HG03378 (cell line): Measurements from ENCODE around the gene NR2E1.

Source experiments
- ATAC-seq: cut with Tn5 transposase; IDR thresholded peaks from one replicate; pipeline ENCODE4 v1.9.1; 2021; ENCODE audit warnings: mild to moderate bottlenecking, moderate library complexity; ENCODE audit not compliant: unreplicated experiment

The NR2E1 gene

DNA sequence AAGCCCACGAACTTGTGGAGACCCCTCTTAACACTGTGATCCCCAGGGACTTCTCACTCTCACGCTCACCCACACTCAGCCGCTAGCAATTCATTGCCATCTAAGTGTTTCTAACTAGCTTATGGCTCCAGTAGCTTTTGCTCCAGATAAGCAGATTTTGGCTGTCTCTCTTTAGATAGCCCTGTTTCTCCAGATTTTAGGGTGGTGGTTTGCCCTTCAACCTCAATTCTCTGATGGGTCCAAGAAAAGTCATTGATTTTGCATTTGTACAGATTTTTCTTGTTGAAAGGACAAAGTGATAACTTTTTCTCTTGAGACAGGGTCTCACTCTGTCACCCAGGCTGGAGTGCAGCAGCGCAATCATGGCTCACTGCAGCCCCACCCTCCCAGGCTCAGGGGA is 41.2 kb downstream of the NR2E1 start:
- ATAC-seq: no peak

DNA sequence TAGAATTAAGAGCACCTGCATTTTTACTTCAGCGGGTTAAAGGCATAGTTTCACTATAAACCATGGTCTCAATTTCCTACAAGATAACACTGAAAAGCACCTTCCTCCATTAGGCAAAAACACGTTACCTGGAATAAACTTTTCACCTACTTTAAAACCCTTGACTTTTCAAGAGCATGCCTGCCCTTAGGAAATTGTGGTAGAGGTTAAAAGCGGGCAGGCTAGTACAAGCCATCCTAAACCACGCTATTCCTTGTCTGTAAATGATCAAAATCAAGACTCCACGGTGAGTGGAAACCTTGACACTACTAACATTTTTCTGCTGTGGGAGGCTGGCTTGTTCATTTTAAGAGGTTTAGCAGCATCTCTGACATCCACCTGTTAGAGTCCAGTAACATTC is 43.9 kb downstream of the NR2E1 start:
- ATAC-seq: no peak

DNA sequence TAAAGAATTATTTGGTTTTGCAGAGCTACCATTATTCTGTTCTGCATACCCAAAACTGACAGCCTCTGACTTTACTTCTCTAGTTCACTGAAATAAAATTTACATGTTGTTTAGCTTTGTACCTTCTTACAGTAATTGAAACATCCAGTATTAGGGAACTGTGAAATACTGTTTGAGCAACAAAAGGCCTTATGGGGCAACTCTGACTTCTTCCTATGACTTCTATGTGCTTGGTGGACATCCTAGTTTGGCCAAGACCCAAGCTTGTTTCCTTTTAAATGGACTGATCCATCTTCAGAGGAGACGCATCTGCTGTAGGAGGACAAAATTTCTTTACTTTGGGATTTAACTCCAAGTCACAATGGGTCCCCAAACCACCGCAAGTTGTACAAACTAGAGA is 44.7 kb downstream of the NR2E1 start:
- no peak for ATAC-seq

DNA sequence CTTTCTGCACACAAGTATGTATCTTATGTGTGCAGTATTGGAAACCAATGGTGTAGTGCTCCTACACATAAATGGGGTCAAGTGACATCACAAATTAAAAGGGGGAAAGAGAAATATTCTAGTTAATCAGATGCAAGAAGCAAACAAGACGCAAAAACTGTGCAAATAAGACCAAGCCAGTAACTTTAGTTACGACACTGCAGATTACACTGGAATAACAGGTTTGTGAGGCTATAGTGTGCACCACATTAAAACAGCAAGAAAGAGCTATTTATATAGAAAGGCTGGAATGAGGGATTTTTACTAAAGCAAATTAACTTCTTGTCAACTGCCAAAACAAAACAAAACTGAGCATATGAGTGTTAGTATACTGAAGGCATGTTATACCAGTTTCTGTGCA is 45.8 kb downstream of the NR2E1 start:
- ATAC-seq: no peak

DNA sequence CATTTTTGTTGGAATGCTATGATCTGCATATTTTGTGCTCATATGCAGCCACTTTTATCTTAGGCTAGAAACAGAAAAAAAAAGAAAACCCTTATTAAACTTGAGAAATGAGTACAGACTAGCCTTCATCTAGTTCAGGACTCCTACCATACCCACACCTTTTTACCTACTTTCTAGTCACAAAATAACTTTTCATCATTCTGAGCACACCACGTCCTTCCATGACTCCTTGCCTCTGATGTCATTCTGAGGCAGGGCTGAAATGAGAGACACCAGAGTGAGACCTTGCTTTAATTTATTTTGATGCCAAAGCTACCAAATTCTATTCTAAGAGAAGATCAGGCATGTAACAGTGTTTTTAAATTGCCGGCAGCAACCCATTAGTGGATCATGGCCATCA is 56.2 kb downstream of the NR2E1 start:
- ATAC-seq: no peak

DNA sequence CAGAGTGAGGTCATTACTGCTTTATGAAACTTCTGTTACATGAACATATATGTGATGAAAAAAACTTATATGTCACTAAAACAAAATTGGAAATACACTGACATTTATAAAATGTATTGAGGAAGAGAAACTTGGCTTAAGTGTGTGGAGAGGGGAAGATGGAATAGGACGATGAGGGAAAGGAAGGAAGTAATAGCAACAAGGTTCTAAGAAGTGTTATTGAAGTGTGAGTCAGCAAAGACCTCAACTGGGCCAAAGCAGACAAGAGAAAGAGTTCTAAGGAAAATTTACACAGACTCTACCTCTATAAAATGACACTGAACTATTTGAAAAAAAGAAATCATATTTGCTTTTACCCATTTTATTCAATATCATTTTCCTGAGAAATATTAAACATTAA is 56.7 kb downstream of the NR2E1 start:
- no peak for ATAC-seq

DNA sequence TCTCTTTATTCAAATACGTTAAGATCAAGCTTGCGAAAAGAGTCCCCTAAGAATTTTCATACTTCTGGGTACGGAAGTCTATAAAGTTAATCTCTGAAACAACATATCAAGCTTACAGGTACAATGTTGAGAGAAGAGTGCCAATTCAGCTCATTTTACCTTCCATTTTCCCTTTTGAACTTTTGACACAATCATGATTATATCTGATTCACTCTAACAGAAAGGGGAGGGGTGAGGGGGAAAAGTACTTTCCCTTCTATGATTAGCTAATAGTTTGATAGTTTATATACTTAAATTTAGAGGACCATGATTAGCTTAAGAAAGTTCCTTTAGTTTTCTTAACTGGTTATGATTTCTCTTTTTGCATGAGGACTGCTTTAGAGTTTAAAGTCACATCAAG is 61.5 kb downstream of the NR2E1 start:
- ATAC-seq: no peak

DNA sequence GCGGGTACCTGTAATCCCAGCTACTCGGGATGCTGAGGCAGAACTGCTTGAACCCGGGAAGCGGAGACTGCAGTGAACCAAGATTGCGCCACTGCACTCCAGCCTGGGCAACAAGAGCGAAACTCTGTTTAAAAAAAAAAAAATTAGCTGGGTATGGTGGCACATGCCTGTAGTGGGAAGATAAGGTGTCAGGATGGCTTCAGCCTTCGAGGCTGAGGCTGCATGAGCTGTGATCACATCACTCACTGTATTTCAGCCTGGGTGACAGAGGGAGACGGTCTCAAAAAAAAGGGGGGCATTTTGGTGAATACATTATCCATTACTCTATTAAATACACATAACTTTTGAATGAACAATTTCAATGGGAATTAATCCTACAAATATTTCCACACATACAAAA is 62.6 kb downstream of the NR2E1 start:
- no peak for ATAC-seq

DNA sequence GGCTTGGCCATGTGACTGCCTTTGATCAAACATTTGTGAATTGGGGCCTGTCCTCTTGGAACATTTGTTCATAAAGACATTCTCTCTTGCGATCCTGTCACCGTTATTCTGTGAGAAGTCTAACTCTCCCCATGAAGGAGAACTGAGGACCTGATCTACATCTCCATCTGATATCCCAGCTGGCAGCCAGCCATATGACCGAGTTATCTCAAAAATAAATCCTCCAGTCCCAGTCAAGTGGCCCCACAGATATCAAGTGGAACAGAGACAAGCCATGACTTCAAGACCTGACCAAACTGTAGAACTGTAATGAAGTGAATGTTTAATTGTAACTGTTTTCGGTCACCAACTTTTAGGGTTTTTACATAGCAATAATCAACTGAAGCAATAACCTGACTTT is 69.3 kb downstream of the NR2E1 start:
- ATAC-seq: no peak

DNA sequence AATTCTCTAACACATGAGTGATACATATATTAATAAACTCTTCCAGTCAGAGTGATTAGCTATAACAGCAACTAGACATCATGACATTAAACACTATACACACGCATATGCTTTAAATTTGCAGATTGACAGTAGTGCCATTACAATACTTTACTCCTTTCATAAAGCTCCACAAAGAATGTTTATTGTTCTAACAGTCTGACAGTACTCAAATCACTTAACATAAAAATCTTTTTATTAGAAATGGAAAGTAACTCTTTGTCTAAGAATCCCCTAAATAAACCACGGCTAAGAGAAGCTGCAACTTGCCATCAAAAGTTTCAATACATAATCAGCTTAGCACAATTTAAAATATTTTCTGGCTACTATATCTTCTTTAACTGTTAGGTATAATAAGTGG is 71.0 kb downstream of the NR2E1 start:
- ATAC-seq: no peak

DNA sequence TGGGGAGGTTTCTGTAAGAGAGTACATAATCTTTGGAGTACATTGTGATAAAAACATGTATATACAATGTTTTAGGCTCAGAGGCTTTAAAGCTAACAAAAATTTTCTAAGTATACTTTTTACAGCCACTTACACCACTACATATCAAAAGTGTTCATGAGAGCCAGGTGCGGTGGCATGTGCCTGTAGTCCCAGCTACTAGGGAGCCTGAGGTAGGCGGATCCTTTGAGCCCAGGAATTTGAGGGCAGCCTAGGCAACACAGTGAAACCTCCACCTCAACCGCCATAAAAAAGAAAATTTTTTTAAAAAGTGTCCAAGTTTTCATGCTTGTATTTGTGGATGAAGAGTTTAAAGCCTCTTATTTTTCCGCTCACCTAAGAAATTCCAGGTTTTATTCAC is 72.5 kb downstream of the NR2E1 start:
- no peak for ATAC-seq
